CD8-positive, alpha-beta memory T cell (primary cell): ENCODE results near the gene CHADL. TPM values are rescaled to one million over a fixed set of nuclear protein-coding genes. Genes with fewer than 3 reads are reported as not detected.
"Not testable (repeated sequence)": the region's sequence is repeated elsewhere in the genome, so short reads cannot be mapped to it uniquely, and the experiment has no call there.

Source experiments
- CTCF ChIA-PET: fragments of 350-600 bp; sonication (Branson Sonifier 250); formaldehyde crosslinking; loops from one replicate; lab custom pipeline; 2021; ENCODE audit warnings: antibody characterized with exemption; lab: Charles Lee
- POLR2A ChIA-PET: fragments of 350-600 bp; sonication (Branson Sonifier 250); formaldehyde crosslinking; loops from one replicate; lab custom pipeline; 2021; ENCODE audit warnings: antibody characterized with exemption; lab: Charles Lee
- DNase-seq, 5 donors: peaks; one replicate each; pipeline versions ENCODE4 v3.0.0 to v3.0.0-alpha.2; 2020 to 2022; ENCODE audit warnings: mixed read lengths in 1 of 5
- H3K27ac ChIP-seq: one replicate; pipeline ENCODE4 v1.7.0; 2013; ENCODE audit warnings: low read depth, mild to moderate bottlenecking, low read length, moderate library complexity
- H3K27me3 ChIP-seq: 2 replicates; pipeline ENCODE4 v1.7.0; 2013; ENCODE audit warnings: low read length, mild to moderate bottlenecking; ENCODE audit not compliant: insufficient read depth, poor library complexity, severe bottlenecking
- H3K36me3 ChIP-seq: 2 replicates; pipeline ENCODE4 v1.7.0; 2013; ENCODE audit warnings: mild to moderate bottlenecking, low read length, moderate library complexity; ENCODE audit not compliant: insufficient read depth
- H3K4me1 ChIP-seq: 2 replicates; pipeline ENCODE4 v1.7.0; 2013; ENCODE audit warnings: mild to moderate bottlenecking, low read length, moderate library complexity; ENCODE audit not compliant: insufficient read depth
- H3K4me3 ChIP-seq: 2 replicates; pipeline ENCODE4 v1.7.0; 2013; ENCODE audit warnings: mild to moderate bottlenecking, low read length
- H3K9me3 ChIP-seq: 2 replicates; pipeline ENCODE4 v1.7.0; 2013; ENCODE audit warnings: mild to moderate bottlenecking, low read length
- H3K27ac Mint-ChIP-seq, 8 donors: one replicate each; pipeline ENCODE4 v1.8.0; 2020 to 2021; ENCODE audit warnings: mixed read lengths in 8 of 8, mild to moderate bottlenecking in 6 of 8, inconsistent platforms in 3 of 8, moderate library complexity in 3 of 8
- H3K27me3 Mint-ChIP-seq, 2 donors: one replicate each; pipeline ENCODE4 v1.8.0; 2020 to 2021; ENCODE audit warnings: mixed read lengths in 2 of 2, mild to moderate bottlenecking in 1 of 2, moderate library complexity in 1 of 2
- H3K36me3 Mint-ChIP-seq, 3 donors: one replicate each; pipeline ENCODE4 v1.8.0; 2020 to 2021; ENCODE audit warnings: mixed read lengths in 3 of 3, inconsistent platforms in 1 of 3, mild to moderate bottlenecking in 1 of 3
- H3K4me1 Mint-ChIP-seq, 3 donors: one replicate each; pipeline ENCODE4 v1.8.0; 2020 to 2021; ENCODE audit warnings: mixed read lengths in 3 of 3, inconsistent platforms in 1 of 3, mild to moderate bottlenecking in 1 of 3
- H3K4me3 Mint-ChIP-seq, 7 donors: one replicate each; pipeline ENCODE4 v1.8.0; 2020 to 2021; ENCODE audit warnings: mixed read lengths in 7 of 7, mild to moderate bottlenecking in 6 of 7, moderate library complexity in 4 of 7, inconsistent platforms in 2 of 7
- H3K9me3 Mint-ChIP-seq, 5 donors: one replicate each; pipeline ENCODE4 v1.8.0; 2020 to 2022; ENCODE audit warnings: mixed read lengths in 5 of 5, mild to moderate bottlenecking in 3 of 5, moderate library complexity in 2 of 5, inconsistent platforms in 1 of 5
- polyA plus RNA-seq: library from polyadenylated mRNA; unstranded; fragments of 300-500 nt; fragmentation: Illumina TruSeq; gene quantifications from one replicate; pipeline ENCODE4 v1.2.3, GENCODE V29; 2021
- total RNA-seq, 2 experiments: library from RNA; stranded (reverse); gene quantifications; one replicate each; pipeline ENCODE4 v1.2.3, GENCODE V29; 2021

The CHADL gene
- total and polyA plus RNA-seq, 3 experiments from 2014 or later, result 0.16 to 0.70 (median 0.20) TPM

- no peaks in the 10 kb centered on the region for H3K4me1 ChIP-seq
- no peak overlapping the region for H3K4me3 Mint-ChIP-seq
- DNase-seq, result no peak
- no peaks in the 10 kb centered on the region for H3K9me3 Mint-ChIP-seq
- no peaks in the 10 kb centered on the region for H3K27me3 ChIP-seq
- no peaks in the 10 kb centered on the region for H3K36me3 Mint-ChIP-seq
- H3K4me1 Mint-ChIP-seq, result peaks cover 0 to under 1% (median under 1%) of the 10 kb centered on the region in 3 donors
- H3K27ac ChIP-seq, result no peak overlapping the region
- H3K4me3 ChIP-seq, result no peak overlapping the region
- POLR2A ChIA-PET, result no interaction called here
- CTCF ChIA-PET, result interaction anchor here (1.3 to 2.0 kb wide), 2 partner anchors 16 to 46 kb away, joined by 3 to 4 read pairs; no protein-coding TSS in a partner anchor
- no peak overlapping the region for H3K27ac Mint-ChIP-seq
- H3K36me3 ChIP-seq, result no peaks in the 10 kb centered on the region
- H3K9me3 ChIP-seq, result no peaks in the 10 kb centered on the region
- H3K27me3 Mint-ChIP-seq, result no peaks in the 10 kb centered on the region
Observed at GRCh38 chr22:41191467-41191866, 49.3 kb downstream of the CHADL start.

- Histone ChIP-seq H3K27me3 (no peaks in the 10 kb centered on the region), H3K27ac (no peak overlapping the region), H3K4me3 (no peak overlapping the region), H3K36me3 (no peaks in the 10 kb centered on the region), H3K4me1 (no peaks in the 10 kb centered on the region), H3K9me3 (no peaks in the 10 kb centered on the region)
- Mint-ChIP-seq H3K27ac (no peak overlapping the region), H3K4me1 (peaks cover 0 to 4% (median 0%) of the 10 kb centered on the region in 3 donors), H3K4me3 (no peak overlapping the region), H3K27me3 (no peaks in the 10 kb centered on the region), H3K36me3 (peaks cover 0 to 9% (median 0%) of the 10 kb centered on the region in 3 donors), H3K9me3 (no peaks in the 10 kb centered on the region)
- POLR2A ChIA-PET, result interaction anchor here (0.6 kb wide), 1 partner anchor 66 kb away, joined by 4 read pairs; no protein-coding TSS in a partner anchor
- no peak for DNase-seq
- CTCF ChIA-PET, result interaction anchor here (1.3 to 1.7 kb wide), 2 partner anchors 53 to 225 kb away, joined by 4 to 7 read pairs; no protein-coding TSS in a partner anchor
Observed at GRCh38 chr22:41184679-41185078, 56.1 kb downstream of the CHADL start.

- Mint-ChIP-seq H3K27ac (peak overlapping the region in 4 of 8 donors; percentile 23 to 95 (median 52)), H3K9me3 (peaks cover 0 to 3% (median 0%) of the 10 kb centered on the region in 5 donors), H3K4me3 (no peak overlapping the region), H3K27me3 (peaks cover 0 to 3% of the 10 kb centered on the region in 2 donors), H3K4me1 (peaks cover 0 to 4% (median 0%) of the 10 kb centered on the region in 3 donors), H3K36me3 (peaks cover 0 to 35% (median 6%) of the 10 kb centered on the region in 3 donors)
- H3K4me3 ChIP-seq, result no peak overlapping the region
- H3K9me3 ChIP-seq, result no peaks in the 10 kb centered on the region
- H3K27me3 ChIP-seq, result no peaks in the 10 kb centered on the region
- POLR2A ChIA-PET, result no interaction called here
- CTCF ChIA-PET, result interaction anchor here (0.7 to 1.5 kb wide), 2 partner anchors 61 to 485 kb away, joined by 3 read pairs; no protein-coding TSS in a partner anchor
- peaks cover 19% of the 10 kb centered on the region for H3K36me3 ChIP-seq
- H3K4me1 ChIP-seq, result no peaks in the 10 kb centered on the region
- no peak for DNase-seq
- no peak overlapping the region for H3K27ac ChIP-seq
Observed at GRCh38 chr22:41181349-41182241, 59.1 kb downstream of the CHADL start.

GRCh38 chr22:41180926-41181325 is 59.8 kb downstream of the CHADL start:
- Mint-ChIP-seq H3K27me3 (peaks cover 0 to 3% of the 10 kb centered on the region in 2 donors), H3K4me3 (no peak overlapping the region), H3K9me3 (peaks cover 0 to 3% (median 0%) of the 10 kb centered on the region in 5 donors), H3K4me1 (peaks cover 0 to 4% (median 0%) of the 10 kb centered on the region in 3 donors), H3K27ac (peak overlapping the region in 2 of 8 donors; percentile 31 to 72), H3K36me3 (peaks cover 0 to 42% (median 6%) of the 10 kb centered on the region in 3 donors)
- Histone ChIP-seq H3K36me3 (peaks cover 26% of the 10 kb centered on the region), H3K27me3 (no peaks in the 10 kb centered on the region), H3K4me1 (peaks cover 1% of the 10 kb centered on the region), H3K27ac (no peak overlapping the region), H3K4me3 (no peak overlapping the region), H3K9me3 (no peaks in the 10 kb centered on the region)
- CTCF ChIA-PET, result no interaction called here
- POLR2A ChIA-PET, result interaction anchor here (0.6 kb wide), 1 partner anchor 15 kb away, joined by 3 read pairs; no protein-coding TSS in a partner anchor
- DNase-seq, result no peak

- H3K9me3 Mint-ChIP-seq, H3K4me1 Mint-ChIP-seq, H3K4me3 Mint-ChIP-seq, H3K27me3 ChIP-seq, H3K9me3 ChIP-seq, H3K4me1 ChIP-seq, H3K27me3 Mint-ChIP-seq, CTCF ChIA-PET, H3K4me3 ChIP-seq, H3K27ac ChIP-seq, DNase-seq: not testable (repeated sequence)
- Mint-ChIP-seq H3K27ac (peak overlapping the region in 1 of 8 donors; percentile 36), H3K36me3 (peaks cover 0 to 47% (median 6%) of the 10 kb centered on the region in 3 donors)
- H3K36me3 ChIP-seq, result peaks cover 31% of the 10 kb centered on the region
- POLR2A ChIA-PET, result interaction anchor here (0.6 kb wide), 1 partner anchor 16 kb away, joined by 3 read pairs; no protein-coding TSS in a partner anchor
Observed at GRCh38 chr22:41180362-41180761, 60.4 kb downstream of the CHADL start.

Other genes starting within 250 kb of the CHADL start
- gene EP300, start 148.3 kb downstream of the CHADL start, total RNA-seq, result 10 to 100 TPM; 52.0 to 56.7 TPM
- gene EP300, start 148.3 kb downstream of the CHADL start, polyA plus RNA-seq, result 24.4 TPM
- 10 to 100 TPM; 54.4 to 55.9 TPM for gene L3MBTL2, start 35.6 kb downstream of the CHADL start, total RNA-seq
- gene L3MBTL2, start 35.6 kb downstream of the CHADL start, polyA plus RNA-seq, result 34.2 TPM
- gene RANGAP1, start 45.3 kb upstream of the CHADL start, total RNA-seq, result 100 to 1,000 TPM; 170 to 182 TPM
- gene RANGAP1, start 45.3 kb upstream of the CHADL start, polyA plus RNA-seq, result 26.9 TPM
- gene ZC3H7B, start 60.6 kb upstream of the CHADL start, total RNA-seq, result 10 to 100 TPM; 58.9 to 59.9 TPM
- gene ZC3H7B, start 60.6 kb upstream of the CHADL start, polyA plus RNA-seq, result 1.5 TPM
- gene TEF, start 141.0 kb upstream of the CHADL start, total RNA-seq, result 1 to 10 TPM; 1.8 to 3.5 TPM
- 5.3 TPM for gene TEF, start 141.0 kb upstream of the CHADL start, polyA plus RNA-seq
- 10 to 100 TPM; 56.4 to 59.8 TPM for gene TOB2, start 205.9 kb upstream of the CHADL start, total RNA-seq
- 24.8 TPM for gene TOB2, start 205.9 kb upstream of the CHADL start, polyA plus RNA-seq
- gene PHF5A, start 227.8 kb upstream of the CHADL start, total RNA-seq, result 100 to 1,000 TPM; 120 to 125 TPM
- 24.9 TPM for gene PHF5A, start 227.8 kb upstream of the CHADL start, polyA plus RNA-seq
- 100 to 1,000 TPM; 112 to 114 TPM for gene ACO2, start 228.2 kb upstream of the CHADL start, total RNA-seq
- gene ACO2, start 228.2 kb upstream of the CHADL start, polyA plus RNA-seq, result 92.5 TPM